GM18951 (cell line): Measurements from ENCODE around the gene LIAS.
"Not testable (repeated sequence)": the region's sequence is repeated elsewhere in the genome, so short reads cannot be mapped to it uniquely, and the experiment has no call there.

Experiments
- POLR2A ChIP-seq: IDR thresholded peaks from 4 replicates; pipeline ENCODE4 v1.6.1; 2011; ENCODE audit warnings: mild to moderate bottlenecking; ENCODE audit not compliant: insufficient read length, insufficient read depth; ENCODE audit errors: extremely low read depth
- in situ Hi-C: fragments of 300-500 bp; cut with MboI; formaldehyde crosslinking; loops from one replicate; pipeline ENCODE4 v1.12.0; 2022; ENCODE audit warnings: low sequenced_read_pairs, mixed read lengths, inconsistent platforms; ENCODE audit not compliant: unreplicated experiment

Gene LIAS

GRCh38 chr4:39494354-39494753 is 35.5 kb downstream of the LIAS start:
- in situ Hi-C loops = no loop called here
- no peak for TF ChIP-seq POLR2A

GRCh38 chr4:39495446-39496213 is 36.8 kb downstream of the LIAS start:
- no peak for TF ChIP-seq POLR2A
- in situ Hi-C loops = no loop called here

DNA sequence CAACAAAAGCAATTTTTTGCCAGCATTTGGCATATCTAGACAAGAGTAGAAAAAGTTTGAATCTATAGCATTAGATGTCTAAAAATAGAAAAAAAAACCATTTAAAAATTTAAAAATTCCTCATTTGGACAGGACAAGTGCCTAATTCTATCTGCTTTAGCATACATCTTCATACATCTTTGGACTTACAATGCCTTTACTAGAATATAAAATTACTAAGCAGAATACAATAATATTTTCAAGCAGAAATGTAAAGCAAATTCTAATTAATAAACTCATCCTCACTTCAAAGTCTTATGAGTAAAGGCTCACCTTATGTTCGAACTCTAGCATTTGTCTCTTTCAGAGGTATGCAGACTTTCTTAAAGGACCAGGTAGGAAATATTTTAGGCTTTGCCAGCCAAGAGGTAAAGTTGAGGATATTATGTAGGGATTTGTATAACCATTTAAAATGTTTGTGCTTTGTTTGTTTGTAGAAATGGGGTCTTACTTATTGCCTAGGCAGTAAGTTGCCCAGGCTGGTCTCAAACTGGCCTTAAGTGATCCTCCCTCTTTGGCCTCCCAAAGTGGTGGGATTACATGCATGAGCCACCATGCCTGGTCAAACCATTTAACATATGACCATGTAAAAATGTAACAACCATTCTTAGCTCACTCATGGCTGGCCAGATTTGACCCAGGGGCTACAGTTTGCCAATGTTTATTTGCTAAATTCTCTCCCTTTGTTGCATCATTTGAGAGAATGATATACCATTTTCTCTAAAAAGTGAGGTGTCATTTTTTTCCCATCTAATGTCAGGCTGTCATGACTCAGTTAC is 39.3 kb downstream of the LIAS start:
- in situ Hi-C loops = no loop called here
- no peak for TF ChIP-seq POLR2A

- in situ Hi-C loops = no loop called here
- TF ChIP-seq POLR2A = no peak
These were observed 39.8 kb downstream of the LIAS start for GRCh38 chr4:39498727-39499020.

DNA sequence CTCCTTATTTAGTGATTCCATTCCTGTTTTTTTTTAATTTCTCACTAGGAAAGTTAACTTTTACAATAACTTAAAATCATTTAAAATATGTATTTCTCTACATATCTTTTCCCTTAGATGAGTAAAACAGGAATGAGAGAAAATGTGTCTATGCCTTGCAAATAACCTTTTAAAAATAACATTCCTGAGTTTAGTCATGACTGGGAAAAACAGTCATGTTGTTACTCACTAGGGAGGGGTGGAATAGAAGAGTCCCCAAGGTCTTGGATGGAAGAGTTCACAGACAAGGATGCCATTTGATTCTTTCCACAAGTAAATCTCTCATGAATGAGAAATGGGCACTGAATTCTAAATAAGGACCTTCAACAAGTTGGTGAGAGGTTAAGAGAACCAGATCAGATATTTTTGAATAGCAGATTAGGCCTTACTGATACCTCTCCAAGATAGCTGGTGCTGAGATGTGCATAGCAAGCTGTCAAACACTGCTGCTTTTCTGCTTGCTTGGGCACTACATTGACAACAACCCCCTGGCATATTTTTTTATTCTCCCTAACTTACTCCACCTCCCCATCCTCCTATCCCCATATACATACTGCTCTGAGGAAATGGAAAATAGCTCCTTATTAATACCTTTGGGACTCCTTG is 43.3 kb downstream of the LIAS start:
- in situ Hi-C loops = no loop called here
- no peak for TF ChIP-seq POLR2A

DNA sequence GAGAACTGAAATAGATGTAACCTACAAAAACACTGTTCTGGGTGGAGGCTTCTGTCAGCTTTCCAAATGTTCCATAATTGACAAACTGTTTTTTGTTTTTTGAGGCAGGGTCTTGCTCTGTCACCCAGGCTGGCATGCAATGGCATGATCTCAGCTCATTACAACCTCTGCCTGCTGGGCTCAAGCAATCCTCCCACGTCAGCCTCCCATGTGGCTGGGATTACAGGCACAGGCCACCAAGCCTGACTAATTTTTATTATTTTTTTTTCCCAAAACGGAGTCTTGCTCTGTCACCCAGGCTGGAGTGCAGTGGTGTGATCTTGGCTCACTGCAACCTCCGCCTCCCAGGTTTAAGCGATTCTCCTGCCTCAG is 43.8 kb downstream of the LIAS start:
- in situ Hi-C loops = not testable (repeated sequence)

- TF ChIP-seq POLR2A = no peak
- in situ Hi-C loops = no loop called here
These were observed 45.7 kb downstream of the LIAS start for GRCh38 chr4:39504538-39504937.

- in situ Hi-C loops = no loop called here
- no peak for TF ChIP-seq POLR2A
These were observed 46.7 kb downstream of the LIAS start for GRCh38 chr4:39505581-39505980.

DNA sequence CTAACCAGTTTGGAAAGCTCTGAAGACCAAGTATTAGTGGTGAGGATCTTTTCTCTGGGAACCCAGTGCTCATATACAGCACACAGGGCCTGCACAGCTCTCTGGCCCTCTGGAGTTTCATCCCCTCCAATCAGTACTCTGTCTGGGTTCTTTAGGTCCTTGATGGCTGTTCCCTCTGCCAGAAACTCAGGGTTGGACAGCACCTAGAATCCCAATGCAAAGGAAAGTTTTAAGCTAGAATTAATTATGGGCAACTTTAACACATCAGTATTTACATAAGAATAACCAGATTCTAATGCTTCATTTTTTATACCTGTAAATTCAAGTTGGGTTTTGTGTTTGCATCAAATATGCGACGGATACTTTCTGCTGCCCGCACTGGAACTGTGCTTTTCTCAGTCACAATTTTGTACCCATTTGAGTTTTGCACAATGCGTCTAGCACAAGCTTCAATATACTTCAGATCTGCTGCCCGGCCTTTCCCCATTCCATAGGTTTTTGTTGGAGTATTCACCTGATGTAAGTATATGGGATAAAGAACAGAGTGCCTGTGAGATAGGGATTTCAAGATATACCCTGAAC is 51.6 kb downstream of the LIAS start:
- in situ Hi-C loops = no loop called here
- TF ChIP-seq POLR2A = no peak

DNA sequence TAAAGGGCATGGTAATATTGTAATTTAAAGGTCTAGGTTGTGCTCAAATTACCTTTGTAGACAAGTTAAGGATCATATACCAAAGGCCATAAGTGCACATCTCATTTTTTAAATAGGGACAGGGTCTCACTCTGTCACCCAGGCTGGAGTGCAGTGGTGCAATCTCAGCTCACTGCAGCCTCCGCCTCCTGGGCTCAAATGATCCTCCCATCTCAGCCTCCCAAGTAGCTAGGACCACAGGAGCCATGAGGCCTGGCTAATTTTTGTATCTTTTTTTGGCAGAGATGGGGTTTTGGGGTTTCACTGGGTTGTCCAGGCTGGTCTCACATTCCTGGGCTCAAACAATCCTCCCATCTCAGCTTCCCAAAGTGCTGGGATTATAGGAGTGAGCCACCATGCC is 55.4 kb downstream of the LIAS start:
- in situ Hi-C loops = not testable (repeated sequence)

GRCh38 chr4:39514888-39515401 is 56.1 kb downstream of the LIAS start:
- no peak for TF ChIP-seq POLR2A
- in situ Hi-C loops = no loop called here

- in situ Hi-C loops = not testable (repeated sequence)
These were observed 57.0 kb downstream of the LIAS start for GRCh38 chr4:39515669-39516401.

DNA sequence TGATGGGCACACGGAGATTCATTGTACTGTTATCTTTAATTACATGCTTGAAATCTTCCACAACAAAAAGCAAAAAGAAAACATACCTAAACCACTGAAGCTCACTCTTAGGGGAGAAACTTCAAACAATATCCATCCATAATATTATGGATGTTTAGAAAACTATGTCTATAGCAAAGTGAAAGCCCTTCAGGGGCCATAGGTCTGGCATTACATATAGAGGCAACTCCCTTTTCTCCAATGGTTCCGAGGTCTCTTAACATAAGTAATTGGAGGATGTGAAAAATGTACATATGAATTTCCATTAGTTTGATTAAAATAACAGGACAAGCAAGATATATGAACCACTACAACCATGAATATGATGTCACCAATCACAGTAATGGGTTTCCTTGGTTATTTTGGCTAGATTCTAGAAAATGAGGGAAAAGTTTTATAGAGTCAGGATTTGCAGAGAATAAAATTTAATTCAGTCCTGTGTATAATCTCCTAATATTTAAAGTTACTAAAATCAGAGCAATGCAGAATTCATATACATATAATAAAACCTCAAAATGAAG is 57.6 kb downstream of the LIAS start:
- TF ChIP-seq POLR2A = no peak
- in situ Hi-C loops = no loop called here
